ENCODE data around the gene DTL.
"Not testable (repeated sequence)": the region's sequence is repeated elsewhere in the genome, so short reads cannot be mapped to it uniquely, and the experiment has no call there.

DTL gene

DNA sequence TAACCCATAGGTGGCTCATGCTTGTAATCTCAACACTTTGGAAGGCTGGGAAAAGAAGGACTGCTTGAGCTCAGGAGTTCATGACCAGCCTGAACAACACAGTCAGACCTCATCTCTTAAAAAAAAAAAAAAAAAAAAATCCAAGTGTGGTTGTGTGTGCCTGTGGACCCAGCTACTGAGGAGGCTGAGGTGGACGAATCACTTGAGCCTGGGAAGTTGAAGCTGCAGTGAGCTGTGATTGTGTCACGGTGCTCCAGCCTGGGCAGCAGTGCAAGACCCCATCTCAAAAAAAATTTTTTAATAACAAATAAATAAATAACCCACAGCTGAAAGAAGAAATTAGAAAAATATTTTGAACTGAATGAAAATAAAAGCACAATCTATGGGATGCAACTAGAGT, 14.0 kb upstream of the DTL start:
- TF ChIP-seq GATA1 (IDR thresholded peaks at IDR 0.05; ENCODE audit: low read depth, low read length) (no peak), POLR2A (IDR thresholded peaks at IDR 0.05; ENCODE audit: low read length) (no peak)
- DNase-seq, result no peak

DNA sequence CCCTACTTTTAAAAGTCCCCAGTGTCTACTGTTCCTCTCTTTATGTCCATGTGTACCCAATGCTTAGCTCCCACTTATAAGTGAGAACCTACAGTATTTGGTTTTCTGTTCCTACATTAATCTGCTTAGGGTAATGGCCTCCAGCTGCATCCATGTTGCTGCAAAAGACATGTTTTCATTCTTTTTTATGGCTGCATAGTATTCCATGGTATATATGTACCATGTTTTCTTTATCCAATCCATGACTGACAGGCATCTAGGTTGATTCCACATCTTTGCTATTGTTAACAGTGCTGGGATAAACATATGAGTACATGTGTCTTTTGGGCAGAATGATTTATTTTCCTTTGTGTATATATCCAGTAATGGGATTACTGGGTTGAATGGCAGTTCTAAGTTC, 12.6 kb upstream of the DTL start:
- DNase-seq, result not testable (repeated sequence)

DNA sequence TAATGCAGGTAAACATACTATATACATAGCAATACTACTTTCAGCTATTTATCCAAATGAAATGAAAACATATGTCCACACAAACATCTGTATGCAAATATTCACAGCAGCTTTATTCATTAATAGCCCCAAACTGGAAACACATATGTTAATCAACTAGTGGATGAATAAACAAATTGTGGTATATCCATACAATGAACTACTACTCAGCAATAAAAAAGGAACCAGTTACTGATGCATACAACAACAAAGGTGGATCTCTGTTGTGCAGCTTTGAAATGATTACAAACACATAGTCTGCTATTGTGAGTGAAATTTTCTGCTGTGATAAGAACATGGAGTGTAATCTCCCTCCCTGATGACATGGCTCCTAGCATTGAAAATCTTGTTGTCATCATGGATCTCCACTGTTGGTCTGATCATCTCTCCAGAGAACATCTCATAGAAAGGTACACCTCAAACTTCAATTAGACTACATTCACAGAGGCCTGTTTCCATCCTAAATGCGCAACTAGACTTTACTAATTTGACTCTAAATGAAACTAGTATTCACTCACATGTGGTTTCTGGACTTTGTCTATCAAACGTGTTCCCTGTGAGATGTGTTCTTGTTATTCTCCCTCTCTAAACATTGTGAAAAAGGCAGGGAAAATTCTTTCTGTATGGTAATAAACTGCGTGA, 10.9 kb upstream of the DTL start:
- DNase-seq, result no peak
- TF ChIP-seq POLR2A (IDR thresholded peaks at IDR 0.05; ENCODE audit: low read length), result no peak
- no peak for TF ChIP-seq GATA1 (IDR thresholded peaks at IDR 0.05; ENCODE audit: low read depth, low read length)

DNA sequence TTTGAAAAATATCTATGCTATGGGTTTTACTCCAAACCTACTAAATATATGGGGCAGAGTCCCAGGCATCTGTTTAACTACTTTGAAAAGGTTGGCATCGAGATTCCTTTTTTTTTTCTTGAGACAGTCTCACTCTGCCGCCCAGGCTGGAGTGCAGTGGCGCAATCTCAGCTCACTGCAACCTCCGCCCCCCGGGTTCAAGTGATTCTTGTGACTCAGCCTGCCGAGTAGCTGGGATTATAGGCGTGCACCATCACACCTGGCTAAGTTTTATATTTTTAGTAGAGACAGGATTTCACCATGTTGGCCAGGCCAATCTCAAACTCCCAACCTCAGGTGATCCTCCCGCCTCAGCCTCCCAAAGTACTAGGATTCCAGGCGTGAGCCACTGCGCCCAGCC, 7.8 kb upstream of the DTL start:
- DNase-seq, result not testable (repeated sequence)

DNA sequence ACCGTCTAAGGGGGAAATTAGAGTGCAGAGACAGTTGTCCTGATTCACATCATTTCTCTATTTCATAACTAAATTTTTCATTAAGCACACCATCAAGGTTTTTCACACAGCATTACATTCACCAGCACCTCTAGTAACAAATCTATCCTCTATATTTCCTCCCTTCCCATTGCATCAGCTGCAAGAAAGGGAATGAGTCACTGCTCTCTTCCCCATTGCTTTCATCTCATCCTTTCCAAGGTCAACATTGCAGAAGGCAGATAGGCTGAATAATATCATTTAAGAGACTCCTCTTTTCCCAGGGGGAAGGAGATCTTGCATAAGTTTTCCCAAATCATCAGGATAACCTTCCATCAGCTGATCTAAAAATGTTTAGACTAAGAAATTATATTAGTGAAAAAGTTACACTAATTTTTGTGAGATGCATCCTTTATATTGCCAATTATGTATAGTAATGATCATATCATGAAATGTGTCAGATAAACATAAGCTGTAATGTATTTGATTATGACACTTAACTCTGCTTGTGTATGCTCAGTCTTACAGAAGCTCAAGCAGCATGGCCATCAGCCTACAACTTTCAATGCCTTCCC, 4.5 kb upstream of the DTL start:
- peak in 1 of 2 experiments; percentile 58 for DNase-seq
- TF ChIP-seq POLR2A (IDR thresholded peaks at IDR 0.05; ENCODE audit: low read length) (no peak), GATA1 (IDR thresholded peaks at IDR 0.05; ENCODE audit: low read depth, low read length) (no peak)

DNA sequence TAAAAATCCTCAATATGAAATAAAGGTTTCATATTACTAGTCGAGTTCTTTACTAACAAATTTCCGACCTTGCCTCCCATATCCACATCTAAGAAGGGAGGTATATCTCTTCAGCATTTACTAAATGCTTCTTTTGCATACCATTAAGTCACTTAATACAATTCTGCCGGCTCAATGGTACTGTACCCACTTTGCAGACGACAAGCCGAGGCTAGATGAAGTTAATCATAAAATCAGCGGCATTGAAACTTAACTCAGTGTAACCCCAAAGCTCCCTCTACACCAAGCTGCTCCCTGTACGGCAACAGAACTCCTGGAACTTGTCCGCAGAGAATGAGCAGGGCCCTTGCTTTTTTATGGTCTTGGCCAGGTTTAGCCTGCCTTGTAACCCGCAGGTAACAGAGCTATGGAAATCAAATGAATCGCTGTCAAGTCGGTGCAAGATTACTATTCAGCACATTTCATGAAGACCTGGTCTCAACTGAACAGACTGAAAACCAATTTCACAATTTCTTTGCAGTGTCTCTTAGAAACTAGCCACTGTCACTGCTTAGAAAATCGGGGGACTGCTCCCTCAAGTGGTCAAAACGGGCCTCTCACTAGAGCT, 929 bp upstream of the DTL start:
- DNase-seq, result no peak
- no peak for TF ChIP-seq GATA1 (IDR thresholded peaks at IDR 0.05; ENCODE audit: low read depth, low read length)
- no peak for TF ChIP-seq POLR2A (IDR thresholded peaks at IDR 0.05; ENCODE audit: low read length)

DNA sequence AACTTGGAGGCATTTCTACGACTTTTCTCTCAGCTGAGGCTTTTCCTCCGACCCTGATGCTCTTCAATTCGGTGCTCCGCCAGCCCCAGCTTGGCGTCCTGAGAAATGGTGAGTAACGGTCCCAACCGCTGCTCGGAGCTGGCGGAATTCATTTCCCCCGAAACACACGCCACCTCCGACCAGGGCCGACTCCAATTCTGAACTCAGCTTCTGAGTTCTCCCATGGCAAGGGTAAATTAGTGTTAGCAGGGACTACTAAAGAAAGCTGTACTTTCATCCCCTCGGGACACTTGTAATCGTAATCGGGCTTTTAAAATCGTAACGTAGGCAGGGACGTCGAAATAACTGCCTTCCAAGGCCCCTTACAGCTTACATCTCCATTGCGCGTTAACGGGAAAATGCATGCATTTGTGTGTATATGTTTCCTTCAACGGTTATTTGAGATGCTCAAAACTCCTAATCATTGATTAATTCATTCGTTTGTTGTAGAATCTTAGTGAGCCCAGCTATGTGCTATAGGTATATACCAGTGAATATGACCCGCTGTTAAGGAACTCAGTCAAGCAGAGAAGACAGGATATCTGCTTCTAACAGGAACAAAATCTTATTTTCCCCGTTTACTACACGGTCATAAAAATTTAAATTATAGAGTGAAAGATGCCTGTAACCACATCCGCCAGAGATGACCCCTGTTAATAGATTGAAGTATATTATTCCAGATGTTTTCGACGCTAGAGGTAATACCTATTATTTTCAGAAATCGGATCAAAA, 472 bp downstream of the DTL start:
- peak; percentile 47 for TF ChIP-seq POLR2A (IDR thresholded peaks at IDR 0.05; ENCODE audit: low read length)
- TF ChIP-seq GATA1 (IDR thresholded peaks at IDR 0.05; ENCODE audit: low read depth, low read length), result no peak
- DNase-seq, result peak in 1 of 2 experiments; percentile 84

DNA sequence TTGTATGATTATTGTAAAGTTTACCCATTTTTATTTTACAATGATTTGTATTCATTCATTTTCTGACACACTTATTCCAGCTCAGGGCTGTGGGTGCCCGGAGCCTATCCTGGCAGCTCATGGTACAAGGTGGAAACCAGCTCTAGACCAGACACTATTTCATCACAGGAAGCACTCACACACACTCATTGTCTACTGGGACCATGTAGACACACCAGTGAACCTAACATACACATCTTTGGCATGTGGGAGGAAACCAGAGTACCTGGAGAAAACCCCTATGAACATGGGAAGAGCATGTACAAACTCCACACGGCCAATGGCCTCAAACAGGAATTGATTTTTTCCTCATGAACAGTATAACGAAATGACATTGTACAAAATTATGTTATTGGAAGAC, 2.4 kb downstream of the DTL start:
- TF ChIP-seq POLR2A (IDR thresholded peaks at IDR 0.05; ENCODE audit: low read length), result no peak
- no peak for TF ChIP-seq GATA1 (IDR thresholded peaks at IDR 0.05; ENCODE audit: low read depth, low read length)
- DNase-seq, result peak in 1 of 2 experiments; percentile 11

DNA sequence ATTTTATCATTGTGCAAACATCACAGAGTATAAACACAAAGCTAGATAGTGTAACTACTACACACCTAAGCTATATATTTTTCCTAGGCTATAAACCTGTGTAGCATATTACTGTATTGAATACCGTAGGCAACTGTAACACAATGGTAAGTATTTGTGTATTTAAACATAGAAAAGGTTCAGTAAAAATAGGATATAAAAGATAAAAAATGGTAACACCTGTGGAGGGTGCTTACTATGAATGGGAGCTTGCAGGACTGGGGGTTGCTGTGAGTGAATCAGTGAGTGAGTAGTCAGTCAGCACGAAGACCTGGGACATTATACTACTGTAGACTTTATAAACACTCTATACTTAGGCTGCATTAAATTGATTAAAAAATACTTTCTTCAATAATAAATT, 4.1 kb downstream of the DTL start:
- DNase-seq, result no peak
- TF ChIP-seq POLR2A (IDR thresholded peaks at IDR 0.05; ENCODE audit: low read length) (no peak), GATA1 (IDR thresholded peaks at IDR 0.05; ENCODE audit: low read depth, low read length) (no peak)

DNA sequence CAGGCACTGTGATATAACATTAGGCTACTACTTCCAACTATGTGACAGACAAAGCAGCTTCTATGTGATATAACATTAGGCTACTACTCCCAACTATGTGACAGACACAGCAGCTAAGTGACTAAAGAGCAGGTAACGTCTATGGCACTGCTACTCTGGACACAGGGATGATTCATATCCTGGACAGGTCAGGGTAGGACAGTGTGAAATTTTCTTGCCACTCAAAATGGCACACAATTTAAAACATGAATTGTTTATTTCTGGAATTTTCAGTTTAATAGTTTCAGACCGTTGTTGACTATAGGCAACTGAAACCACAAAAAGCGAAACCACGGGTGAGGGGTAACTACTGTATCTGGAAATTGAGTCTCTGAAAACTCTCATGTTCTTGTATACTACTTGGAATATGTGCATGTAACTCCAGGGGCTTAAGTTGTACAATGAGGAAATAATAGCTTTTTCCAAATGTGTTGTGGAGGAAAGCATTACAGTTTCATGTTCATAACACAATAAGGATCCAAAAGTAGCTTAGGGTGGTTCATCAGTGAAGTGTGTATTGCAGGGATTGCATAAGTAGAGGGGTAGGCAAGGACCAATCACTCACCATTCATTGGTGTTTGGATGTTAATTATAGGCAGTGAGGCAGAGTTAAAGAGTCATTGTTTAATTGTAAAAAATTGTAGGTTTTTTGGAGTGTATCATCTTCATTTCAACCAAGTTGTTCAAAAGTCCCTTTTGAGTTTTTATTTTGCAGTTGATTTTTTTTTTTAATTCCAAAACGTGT, 5.3 kb downstream of the DTL start:
- no peak for DNase-seq
- TF ChIP-seq GATA1 (IDR thresholded peaks at IDR 0.05; ENCODE audit: low read depth, low read length) (no peak), POLR2A (IDR thresholded peaks at IDR 0.05; ENCODE audit: low read length) (no peak)

DNA sequence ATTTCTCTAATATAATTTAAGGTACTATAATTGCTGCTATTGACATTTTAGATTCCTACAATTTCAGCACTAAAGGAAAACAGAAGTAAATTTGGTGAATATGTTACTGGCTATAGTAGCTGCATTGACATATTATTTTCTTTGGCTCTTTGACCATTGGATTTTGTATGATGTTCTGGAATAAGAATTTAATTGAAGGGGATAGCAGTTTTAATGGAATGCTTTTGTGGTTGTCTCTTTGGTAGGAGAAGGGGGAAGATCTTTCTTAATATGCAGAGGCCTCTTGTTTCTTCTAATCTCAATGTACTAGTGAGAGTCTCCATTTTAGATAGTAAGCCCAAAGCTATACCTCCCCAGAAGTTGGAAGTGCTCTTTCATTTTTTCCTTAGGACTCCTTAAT, 6.9 kb downstream of the DTL start:
- no peak for TF ChIP-seq POLR2A (IDR thresholded peaks at IDR 0.05; ENCODE audit: low read length)
- no peak for TF ChIP-seq GATA1 (IDR thresholded peaks at IDR 0.05; ENCODE audit: low read depth, low read length)

DNA sequence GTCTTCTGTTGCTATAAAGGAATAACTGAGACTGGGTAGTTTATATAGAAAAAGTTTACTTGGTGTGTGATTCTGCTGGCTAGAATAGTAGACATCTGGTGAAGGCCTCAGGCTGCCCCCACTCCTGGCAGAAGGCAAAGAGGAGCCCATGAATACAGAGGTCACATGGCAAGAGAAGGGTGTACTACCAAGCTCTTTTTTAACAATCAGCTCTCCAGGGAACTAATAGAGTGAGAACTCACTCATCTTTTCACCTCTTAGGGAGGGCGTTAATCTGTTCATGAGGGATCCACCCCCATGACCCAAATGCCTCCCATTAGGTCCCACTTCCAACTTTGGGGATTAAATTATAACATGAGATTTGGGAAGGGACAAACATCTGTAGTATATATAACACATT, 9.3 kb downstream of the DTL start:
- no peak for DNase-seq
- no peak for TF ChIP-seq GATA1 (IDR thresholded peaks at IDR 0.05; ENCODE audit: low read depth, low read length)
- no peak for TF ChIP-seq POLR2A (IDR thresholded peaks at IDR 0.05; ENCODE audit: low read length)

More for the DNA sequence above, 6.9 kb downstream of the DTL start:
- no peak for DNase-seq

DNA sequence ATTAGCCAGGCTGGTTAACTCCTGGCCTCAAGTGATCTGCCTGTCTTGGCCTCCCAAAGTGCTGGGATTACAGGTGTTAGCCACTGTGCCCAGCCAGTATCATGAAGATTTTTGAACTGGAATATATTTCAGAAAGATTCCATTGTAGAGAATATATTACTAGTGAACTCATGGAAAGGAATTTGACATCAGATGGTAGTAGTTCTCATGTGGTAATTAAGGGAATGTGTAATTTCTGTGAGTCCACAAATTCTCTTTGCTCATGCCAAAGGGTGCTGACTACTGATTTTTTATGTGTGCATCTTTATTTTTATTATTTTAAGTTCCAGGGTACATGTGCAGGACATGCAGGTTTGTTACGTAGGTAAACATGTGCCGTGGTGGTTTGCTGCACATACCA, 10.4 kb downstream of the DTL start:
- no peak for DNase-seq
- TF ChIP-seq POLR2A (IDR thresholded peaks at IDR 0.05; ENCODE audit: low read length) (no peak), GATA1 (IDR thresholded peaks at IDR 0.05; ENCODE audit: low read depth, low read length) (no peak)

DNA sequence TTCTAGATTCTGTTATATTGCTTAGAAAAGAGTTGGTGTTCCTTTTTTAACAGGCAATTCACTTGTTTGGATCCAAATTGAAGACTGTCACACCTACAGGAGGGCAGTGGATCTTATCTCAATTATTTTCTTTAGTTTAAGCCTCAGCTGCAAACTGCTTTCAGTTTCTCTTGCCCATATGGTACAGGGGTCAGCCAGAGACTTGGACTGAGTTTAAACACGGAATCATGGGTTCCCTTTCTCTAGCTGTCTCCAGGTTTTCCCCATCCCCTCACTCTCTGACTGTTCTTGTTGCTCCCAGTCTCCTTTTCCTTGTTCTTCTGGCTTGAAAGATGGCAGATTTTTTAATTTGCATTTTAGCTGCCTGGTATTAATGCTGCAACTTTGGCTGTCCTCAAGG, 18.4 kb downstream of the DTL start:
- TF ChIP-seq POLR2A (IDR thresholded peaks at IDR 0.05; ENCODE audit: low read length), result no peak
- no peak for TF ChIP-seq GATA1 (IDR thresholded peaks at IDR 0.05; ENCODE audit: low read depth, low read length)
- no peak for DNase-seq
